ENCODE measurements around the gene PGLYRP1.

Gene PGLYRP1, protein sequence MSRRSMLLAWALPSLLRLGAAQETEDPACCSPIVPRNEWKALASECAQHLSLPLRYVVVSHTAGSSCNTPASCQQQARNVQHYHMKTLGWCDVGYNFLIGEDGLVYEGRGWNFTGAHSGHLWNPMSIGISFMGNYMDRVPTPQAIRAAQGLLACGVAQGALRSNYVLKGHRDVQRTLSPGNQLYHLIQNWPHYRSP

DNA sequence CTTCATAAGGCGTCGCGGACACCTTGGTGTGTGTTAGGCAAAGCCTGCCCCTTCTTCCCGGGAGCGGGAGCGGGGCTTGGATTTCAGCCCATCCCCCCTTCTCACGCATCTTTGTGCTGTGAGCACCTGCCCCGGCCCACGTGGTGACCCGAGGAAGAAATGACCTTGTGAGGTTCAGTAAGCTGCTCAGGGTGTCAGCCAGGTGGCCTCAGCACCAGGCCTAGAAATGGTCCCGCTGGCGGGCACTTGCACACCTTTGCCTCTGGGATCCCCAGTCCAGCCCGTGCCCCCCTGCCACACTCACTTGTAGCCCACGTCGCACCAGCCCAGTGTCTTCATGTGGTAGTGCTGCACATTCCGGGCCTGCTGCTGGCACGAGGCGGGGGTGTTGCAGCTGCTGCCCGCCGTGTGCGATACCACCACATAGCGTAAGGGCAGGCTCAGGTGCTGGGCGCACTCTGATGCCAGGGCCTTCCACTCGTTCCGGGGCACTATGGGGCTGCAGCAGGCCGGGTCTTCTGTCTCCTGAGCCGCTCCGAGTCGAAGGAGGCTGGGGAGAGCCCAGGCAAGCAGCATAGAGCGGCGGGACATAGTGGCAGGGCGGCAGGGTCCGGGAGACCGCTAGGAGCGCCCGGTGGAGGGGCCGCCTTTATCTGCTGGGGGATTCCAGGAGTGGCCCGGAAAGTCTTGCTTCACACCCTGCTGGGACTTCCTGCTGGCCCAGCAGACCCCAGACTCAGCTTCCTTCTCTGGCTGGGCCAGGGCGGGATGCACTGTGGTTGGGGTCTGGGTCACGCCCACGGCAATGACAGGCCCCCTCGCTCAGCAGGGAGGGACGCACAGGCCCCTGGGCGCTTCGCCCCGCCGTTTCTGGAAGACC is at the start of gene PGLYRP1:
TSS of gene PGLYRP1 (minus strand) at position 623 of the 880 bp plus-strand sequence. CDS start at position 591, 32 bp downstream.
- DNase-seq (ENCODE audit: low read depth, low spot score) = no peak

DNA sequence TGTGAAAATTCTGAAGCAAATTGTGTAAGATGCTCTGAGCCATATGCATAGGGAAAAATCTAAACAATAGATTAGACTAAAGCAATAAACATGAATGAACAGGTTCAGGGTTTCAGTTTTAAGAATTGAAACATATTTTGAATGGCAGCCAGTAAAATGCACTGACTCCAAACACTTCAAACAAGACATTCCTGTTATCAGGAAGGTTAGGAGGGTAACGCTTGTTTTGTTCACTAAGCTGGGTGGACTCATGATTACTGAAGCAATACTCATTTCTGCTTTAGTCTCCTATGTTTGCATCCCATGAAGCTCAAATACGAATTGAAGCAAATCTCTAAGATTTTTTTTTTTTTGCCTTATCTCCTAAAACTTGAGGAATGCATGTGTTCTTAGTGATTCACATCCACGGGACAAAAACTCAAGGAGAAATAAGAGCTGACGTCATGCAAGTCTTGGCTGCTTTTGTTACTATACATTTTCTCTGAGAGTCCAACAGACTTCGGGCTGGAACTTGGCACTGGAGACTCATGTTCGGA is 47.0 kb upstream of the PGLYRP1 start:
- DNase-seq (ENCODE audit: low read depth, low spot score) = no peak

DNA sequence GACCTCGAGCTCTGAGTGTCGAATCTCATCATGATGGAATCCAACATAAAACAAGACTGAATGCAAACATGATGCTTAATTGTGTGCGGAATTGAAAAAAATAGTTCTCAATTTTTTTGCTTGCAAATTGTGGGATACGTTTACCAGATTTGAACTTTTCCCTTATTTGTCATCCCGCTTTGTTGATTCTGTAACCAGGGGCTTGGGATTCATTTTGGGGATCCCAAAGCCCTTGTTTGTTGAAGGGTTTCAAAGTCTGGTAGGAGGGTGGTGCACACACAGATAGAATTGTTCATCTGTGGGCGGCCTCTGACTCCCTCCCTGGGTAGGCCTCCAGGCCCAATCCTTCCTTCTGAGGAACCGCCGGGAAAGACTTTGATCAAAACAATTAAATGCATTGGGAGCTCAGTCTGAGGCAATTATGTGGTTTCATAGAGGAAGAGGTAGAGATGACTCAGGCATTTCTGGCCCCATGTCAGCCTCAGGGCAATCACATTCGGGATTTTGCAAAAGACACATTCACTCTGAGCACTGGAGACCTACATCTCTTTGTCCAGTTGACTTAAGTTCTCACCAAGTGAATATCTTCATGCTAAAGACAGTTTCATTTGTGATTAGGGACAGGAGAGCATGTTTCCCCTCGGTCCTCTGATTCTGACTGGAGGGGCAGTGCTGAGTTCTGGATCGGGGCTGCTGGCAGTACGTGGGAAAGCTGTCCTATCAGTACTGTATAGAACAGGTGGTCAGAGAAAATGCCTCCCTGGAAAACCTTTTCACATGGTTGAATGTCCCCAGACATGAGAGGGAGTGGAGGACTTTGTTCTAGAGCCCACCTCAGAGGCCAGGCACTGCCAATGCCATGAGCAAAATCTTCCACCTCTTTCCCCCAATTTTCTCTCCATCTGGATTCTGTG is 45.7 kb upstream of the PGLYRP1 start:
- DNase-seq (ENCODE audit: low read depth, low spot score) = no peak

GRCh38 chr19:46067691-46068090 is 44.8 kb upstream of the PGLYRP1 start:
- DNase-seq (ENCODE audit: low read depth, low spot score) = no peak

DNA sequence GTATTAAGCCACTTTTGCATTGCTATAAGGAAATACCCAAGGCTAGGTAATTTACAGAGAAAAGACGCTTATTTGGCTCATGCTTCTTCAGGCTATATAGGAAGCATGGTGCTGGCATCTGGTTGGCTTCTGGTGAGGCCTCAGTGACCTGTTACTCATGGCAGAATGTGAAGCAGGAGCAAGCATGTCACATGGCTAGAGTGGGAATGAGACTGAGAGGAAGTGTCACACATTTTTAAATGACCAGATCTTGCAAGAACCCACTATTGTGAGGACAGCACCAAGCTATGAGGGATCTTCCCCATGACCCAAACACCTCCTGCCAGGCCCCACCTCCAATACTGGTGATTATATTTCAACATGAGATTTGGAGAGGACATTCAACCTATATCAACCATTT is 43.6 kb upstream of the PGLYRP1 start:
- DNase-seq (ENCODE audit: low read depth, low spot score) = no peak

- no peak for DNase-seq (ENCODE audit: low read depth, low spot score)
These were observed 42.7 kb upstream of the PGLYRP1 start for GRCh38 chr19:46065486-46066071.

DNA sequence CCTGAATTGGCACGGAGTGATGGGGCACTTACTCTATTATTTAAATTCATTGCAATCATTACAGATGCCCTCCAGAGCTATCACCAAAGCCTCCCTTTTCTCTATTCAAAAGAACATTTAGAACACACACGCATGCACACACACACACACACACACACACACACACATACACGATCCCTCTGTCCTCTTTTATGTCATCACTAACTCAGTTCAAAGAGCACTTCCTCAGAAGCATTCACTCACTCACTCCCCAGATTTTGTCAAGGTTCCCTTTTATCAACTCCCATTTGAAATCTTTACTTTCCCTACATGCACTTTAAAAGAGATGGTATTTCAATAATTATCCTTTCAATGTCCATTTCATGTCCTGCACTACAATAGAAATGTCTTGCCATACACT is 40.3 kb upstream of the PGLYRP1 start:
- DNase-seq (ENCODE audit: low read depth, low spot score) = no peak

GRCh38 chr19:46060012-46060411 is 37.2 kb upstream of the PGLYRP1 start:
- no peak for DNase-seq (ENCODE audit: low read depth, low spot score)

DNA sequence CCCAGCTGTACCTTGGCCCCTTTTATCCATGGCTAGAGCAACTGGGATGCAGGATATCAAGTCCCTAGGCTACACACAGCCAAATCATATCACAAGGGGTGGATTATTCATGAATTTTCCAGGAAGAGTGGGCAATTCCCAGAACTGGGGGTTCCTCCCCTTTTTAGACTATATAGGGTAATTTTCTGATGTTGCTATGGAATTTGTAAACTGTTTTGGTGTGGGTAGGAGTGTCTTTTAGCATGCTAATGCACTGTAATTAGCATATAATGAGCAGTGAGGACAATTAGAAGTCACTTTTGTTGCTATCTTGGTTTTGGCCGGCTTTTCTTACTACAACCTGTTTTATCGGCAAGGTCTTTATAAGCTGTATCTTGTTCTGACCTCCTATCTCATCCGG is 35.9 kb upstream of the PGLYRP1 start:
- DNase-seq (ENCODE audit: low read depth, low spot score) = no peak

DNA sequence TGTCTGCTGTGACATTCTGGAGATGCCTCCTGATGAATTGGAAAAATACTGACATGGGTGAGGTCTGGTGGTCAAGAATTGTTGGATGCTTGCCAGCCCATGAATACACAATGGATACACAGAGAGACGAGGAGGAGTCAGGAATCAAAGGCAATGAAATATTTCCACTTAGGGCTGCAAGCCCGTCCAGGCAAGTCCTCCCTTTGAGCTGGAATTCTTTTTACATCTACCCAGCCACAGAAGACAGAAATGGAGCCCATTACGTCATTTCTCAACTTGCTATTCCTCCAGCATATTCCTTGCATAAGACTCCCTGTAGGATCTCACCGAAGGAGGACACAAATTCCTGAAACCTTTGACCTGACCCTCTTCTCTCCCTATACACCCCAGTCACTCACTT is 33.7 kb upstream of the PGLYRP1 start:
- no peak for DNase-seq (ENCODE audit: low read depth, low spot score)

DNA sequence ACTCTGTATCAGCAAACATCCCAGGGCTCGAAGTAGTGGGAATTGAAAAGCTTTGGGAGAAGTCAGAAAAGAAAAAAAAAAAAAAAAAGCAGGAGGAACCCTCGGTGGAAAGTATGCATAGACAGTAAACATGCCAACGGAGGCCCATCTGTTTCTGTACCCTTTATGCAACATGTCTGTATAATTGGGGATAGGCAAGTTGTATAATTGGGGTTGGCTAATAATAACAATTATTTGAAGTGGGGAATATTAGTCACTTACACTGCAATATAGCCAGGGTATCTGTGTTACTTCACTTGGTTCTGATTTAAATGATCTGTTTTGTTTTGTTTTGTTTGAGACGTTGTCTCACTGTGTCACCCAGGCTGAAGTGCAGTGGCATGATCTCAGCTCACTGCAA is 30.0 kb upstream of the PGLYRP1 start:
- no peak for DNase-seq (ENCODE audit: low read depth, low spot score)

DNA sequence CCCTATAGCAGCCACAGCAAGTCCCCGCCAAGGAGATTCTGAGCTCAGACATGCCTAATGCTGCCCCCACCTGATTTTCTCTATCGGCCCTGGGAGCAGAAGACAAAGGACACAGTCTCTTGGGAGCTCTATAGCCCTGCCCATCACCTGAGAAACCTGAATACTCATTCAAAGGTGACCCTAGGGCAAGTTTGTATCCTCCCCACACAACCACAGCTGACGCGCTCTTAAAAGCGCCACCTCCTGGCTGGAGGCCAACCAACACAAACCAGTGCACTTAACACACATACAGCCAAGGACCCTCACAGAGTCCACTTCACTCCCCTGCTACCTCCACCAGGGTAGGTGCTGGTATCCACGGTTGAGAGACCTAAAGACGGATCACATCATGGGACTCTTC is 26.7 kb upstream of the PGLYRP1 start:
- DNase-seq (ENCODE audit: low read depth, low spot score) = no peak

DNA sequence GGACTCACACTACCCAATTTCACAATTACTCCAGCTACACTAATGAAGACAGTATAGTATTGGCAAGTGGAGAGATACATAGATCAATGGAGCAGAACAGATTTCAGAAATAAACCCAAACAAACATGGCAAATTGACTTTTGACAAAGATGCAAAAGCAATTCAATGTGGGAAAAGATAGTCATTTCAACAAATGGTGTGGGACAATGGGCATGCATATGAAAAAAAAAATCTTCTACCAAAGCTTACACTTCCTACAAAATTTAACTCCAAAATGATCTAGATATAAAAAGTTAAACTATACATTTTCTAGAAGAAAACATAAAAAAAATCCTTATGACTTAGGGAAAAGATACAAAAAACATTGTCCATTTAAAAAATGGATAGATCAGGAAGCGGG is 20.7 kb upstream of the PGLYRP1 start:
- no peak for DNase-seq (ENCODE audit: low read depth, low spot score)

DNA sequence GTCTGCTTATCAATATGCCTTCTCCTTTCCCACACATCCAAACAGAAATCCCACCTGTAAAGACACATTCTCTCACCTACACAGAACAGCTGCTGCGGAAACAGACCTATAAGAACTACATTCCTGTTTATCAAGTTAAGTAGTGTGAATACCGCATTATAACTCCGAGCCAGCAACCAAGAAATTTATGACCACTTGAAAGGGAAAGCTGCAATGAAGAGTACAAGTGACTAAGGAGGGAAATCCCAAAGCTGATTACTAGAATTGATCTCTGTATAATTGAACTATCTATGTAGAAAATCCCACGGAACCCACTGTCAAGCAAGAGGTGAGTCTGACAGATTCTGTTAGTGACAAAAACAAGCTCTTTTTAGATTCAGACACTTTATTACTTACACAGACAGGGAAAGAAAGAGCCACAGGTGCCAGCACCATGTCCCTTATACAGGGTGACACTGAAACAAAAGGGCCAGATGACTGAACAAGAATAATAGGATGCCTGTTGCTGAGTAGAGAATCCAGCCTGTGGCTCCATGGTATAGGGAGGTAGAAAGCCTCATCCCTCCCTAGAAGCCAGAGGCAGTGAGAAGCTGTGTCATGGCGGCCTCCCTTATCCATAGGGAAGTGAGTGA is 19.5 kb upstream of the PGLYRP1 start:
- no peak for DNase-seq (ENCODE audit: low read depth, low spot score)

- DNase-seq (ENCODE audit: low read depth, low spot score) = no peak
These were observed 18.2 kb upstream of the PGLYRP1 start, which contains the start of gene IGFL4 for GRCh38 chr19:46040952-46041500. TSS of gene IGFL4 (minus strand) at chr19:46041002. CDS start at chr19:46040962, 40 bp downstream.

DNA sequence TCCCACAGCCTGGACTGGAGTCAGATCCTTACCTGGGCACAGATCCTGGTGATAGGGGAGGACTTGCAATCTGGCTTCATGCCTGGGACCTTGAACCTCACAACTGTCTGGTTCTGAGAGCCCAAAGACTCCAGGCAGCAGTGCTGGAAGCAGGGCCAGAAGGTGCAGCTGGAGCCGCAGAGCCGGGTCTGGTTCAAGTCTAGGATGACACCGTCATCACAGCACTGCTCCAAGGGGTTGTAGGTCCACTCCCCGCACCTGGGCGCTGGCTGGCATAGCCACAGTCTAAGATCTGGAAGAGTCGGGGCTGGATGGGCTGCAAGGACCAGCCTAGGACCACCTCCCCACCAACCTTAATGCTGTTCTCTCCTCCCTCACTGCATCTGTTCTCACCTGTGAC is 17.3 kb upstream of the PGLYRP1 start:
- DNase-seq (ENCODE audit: low read depth, low spot score) = no peak

DNA sequence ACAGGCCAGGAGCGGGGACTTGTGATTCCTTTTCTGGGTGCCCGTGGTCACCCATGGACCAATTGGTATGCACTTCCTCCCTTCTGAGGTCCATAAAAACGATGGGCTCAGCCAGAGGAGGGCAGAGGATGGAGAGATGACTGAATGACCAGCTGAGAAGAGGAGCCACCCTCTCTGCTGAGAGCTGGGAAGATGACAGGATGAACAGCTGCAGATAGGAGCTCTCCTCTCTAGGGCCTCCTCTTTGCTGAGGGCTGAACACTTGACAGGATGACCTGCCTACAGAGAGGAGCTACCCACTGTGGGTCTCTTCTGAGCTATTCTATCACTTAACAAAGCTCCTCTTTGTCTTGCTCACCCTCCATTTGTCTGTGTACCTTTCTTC is 13.9 kb upstream of the PGLYRP1 start:
- no peak for DNase-seq (ENCODE audit: low read depth, low spot score)

GRCh38 chr19:46035986-46036743 is 13.3 kb upstream of the PGLYRP1 start:
- no peak for DNase-seq (ENCODE audit: low read depth, low spot score)

DNA sequence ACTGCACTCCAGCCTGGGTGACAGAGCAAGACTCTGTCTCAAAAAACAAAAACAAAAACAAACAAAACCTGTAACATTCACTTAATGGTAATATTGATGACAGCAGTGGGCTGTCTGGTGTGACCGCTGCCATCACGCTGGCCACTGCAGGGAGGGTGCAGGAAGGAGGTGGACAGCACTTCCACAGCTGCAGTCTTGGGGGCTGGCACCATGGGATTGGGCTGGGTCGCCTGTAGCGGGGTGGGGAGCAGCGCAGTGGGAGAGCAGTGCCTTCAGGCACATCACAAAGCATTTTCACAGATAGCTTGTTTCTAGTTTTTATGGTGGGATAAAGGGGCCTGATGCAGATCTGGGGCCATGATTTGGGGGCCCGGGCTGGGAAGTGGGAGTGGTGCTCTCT is 12.7 kb upstream of the PGLYRP1 start:
- no peak for DNase-seq (ENCODE audit: low read depth, low spot score)

GRCh38 chr19:46033401-46033800 is 10.5 kb upstream of the PGLYRP1 start:
- no peak for DNase-seq (ENCODE audit: low read depth, low spot score)

All from activated CD4-positive, CD25-positive, alpha-beta regulatory T cell treated with anti-CD3 and anti-CD28 coated beads, Interleukin-2, amount 50 U/mL, for 16 hours (primary cell).